NOMO-1 treated with dmso at 0.1 percent for 144 hours (cell line): Measurements from ENCODE around the gene MSRB1.
A peak's percentile ranks its signal among the peaks of the same experiment; 100 is the strongest.

Experiments
- DNase-seq: peaks from one replicate; lab custom pipeline; 2025; ENCODE audit not compliant: unreplicated experiment; lab: John Stamatoyannopoulos, UW

The MSRB1 gene

DNA sequence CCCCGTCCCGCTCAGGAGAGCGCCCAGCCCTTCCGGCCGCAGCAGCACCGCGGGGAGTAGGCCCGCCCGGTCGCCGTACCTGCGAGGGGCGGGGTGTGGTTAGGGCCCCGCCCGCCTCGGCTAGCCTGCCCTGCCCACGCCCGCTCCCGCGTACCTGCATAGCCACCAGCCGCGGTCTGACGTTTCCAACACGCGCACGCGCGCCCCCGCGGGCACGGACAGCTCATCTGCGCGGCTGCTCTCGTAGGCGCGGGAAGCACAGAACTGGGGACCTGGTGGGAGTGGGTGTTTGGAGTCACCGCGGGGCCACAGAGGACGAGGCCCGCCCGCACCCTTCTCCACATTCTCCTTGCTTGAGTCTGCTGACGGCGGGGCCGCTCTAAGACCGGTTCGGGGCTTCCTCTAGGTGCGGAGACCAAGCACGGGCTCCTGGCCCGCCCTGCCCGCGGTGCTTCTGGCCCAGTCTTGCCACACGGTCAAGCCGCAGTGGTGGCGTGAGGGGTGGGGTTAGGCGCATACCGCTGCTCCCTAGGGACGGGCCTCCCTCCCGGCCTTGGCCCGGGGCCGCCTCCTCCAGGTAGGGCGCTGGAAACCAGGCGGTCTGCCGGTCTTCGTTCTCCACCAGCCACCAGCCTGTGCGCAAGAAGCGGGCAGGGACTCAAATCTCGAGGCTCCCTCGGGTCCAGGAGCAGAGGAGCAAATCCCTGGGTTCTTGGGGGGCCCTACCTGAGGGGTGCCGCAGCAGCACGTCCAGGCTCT lies 36.5 kb upstream of the MSRB1 start:
- DNase-seq, result no peak

- DNase-seq, result no peak
These were observed 35.6 kb upstream of the MSRB1 start for GRCh38 chr16:1978476-1979120.

DNA sequence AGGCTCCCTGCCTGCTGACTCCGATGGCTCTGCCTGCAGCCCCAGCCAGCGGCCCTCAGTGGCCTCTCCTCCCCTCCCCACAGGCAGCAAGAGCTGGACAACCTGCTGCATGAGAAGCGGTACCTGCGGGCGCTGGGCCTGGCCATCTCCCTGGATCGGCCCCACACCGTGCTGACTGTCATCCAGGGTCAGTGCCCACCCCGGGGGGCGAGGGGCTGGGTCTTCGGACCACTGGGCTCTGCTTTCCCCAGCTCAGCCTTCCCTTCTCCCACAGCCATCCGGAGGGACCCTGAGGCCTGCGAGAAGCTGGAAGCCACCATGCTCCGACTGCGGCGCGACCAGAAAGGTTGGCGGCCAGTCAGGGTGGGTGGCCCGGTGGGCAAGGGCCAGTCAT lies 34.9 kb upstream of the MSRB1 start:
- no peak for DNase-seq

DNA sequence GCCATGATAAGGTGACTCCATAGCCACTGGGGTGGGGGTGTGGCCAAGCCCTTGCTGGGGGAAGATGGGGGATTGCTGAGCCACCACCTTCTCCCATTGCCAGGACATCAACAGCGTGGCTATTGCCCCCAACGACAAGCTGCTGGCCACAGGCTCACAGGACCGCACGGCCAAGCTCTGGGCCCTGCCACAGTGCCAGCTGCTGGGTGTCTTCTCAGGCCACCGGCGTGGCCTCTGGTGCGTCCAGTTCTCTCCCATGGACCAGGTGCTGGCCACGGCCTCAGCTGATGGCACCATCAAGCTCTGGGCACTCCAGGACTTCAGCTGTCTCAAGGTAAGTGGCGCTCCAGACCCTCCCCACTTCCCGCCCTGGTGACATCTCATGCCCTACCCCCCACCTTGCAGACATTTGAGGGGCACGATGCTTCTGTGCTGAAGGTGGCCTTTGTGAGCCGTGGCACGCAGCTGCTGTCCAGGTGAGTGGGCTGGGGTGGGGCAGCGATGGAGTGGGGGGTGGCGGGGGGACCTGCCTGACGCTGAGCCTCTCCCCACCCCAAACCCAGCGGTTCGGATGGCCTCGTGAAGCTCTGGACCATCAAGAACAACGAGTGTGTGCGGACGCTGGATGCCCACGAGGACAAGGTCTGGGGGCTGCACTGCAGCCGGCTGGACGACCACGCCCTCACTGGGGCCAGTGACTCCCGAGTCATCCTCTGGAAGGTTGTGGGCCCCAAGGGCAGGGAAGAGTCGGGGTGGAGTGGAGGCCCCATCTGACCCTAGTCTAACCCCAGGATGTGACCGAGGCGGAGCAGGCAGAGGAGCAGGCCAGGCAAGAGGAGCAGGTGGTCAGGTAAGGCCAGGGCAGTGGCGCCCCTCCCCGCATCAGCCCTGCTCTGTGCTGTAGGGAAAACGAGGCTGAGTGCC lies 34.2 kb upstream of the MSRB1 start:
- no peak for DNase-seq

DNA sequence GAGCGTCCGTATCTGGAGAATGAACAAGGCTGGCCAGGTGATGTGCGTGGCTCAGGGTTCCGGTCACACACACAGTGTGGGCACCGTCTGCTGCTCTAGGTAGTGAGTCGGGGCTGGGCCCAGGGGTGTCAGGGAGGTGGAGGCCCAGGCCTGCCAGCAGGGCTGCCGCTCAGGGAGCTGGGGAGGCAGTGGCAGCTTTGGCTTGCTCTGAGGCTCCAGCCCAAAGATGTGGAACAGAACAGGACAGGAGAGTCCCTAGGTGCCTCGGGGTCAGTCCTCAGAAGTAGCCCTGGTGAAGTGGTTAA lies 33.2 kb upstream of the MSRB1 start:
- no peak for DNase-seq

DNA sequence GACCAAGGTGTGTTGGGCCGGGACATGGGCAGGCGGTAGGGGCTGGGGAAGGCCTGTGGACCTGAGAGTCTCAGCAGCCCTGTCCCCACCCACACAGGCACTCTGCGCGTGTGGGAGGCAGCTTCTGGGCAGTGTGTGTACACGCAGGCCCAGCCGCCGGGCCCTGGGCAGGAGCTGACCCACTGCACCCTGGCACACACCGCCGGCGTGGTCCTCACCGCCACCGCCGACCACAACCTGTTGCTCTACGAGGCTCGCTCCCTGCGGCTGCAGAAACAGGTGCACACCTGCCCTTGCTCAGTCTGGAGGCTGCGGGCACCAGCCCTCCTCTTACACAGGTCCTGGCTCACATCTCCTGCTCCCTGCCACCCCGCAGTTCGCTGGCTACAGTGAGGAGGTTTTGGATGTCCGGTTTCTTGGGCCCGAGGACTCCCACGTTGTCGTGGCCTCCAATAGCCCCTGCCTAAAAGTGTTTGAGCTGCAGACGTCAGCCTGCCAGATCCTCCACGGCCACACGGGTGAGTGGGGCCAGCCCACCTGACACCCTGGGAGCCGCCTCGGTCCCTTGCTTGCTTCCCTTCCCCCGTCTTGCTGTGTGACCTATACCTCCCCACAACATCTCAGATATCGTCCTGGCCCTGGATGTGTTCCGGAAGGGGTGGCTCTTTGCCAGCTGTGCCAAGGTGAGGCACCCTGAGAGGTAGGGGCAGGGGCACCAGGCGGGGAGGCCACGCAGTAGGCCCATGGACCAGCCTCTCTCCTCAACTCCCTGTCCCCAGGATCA lies 32.6 kb upstream of the MSRB1 start:
- DNase-seq, result no peak

DNA sequence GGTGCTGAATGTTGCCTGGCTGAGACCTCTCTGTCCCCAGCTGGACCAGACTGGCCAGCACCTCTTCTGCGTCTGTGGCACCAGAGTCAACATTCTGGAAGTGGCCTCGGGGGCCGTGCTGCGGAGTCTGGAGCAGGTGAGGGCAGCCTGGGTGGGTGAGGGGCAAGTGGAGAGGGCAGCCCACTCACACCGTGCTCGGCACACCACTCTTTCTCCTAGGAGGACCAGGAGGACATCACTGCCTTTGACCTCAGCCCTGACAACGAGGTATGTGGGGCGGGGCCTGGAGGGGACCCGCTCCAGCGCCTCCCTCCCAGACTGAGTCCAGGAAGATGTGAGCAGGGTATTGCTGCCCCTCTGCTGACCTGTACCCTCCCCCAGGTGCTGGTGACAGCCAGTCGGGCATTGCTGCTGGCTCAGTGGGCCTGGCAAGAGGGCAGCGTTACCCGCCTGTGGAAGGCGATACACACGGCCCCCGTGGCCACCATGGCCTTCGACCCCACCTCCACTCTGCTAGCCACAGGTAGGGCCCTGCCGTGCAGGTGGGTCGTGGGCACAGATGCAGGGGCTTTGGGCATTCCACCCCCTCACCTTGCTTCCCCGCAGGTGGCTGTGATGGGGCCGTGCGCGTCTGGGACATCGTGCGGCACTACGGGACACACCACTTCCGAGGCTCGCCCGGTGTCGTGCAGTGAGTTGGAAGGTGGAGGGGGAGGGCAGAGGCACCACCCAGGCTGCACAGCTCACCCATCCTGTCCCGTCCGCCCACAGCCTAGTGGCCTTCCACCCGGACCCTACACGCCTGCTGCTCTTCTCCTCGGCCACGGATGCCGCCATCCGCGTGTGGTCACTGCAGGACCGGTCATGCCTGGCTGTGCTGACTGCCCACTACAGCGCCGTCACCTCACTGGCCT lies 31.4 kb upstream of the MSRB1 start:
- no peak for DNase-seq

DNA sequence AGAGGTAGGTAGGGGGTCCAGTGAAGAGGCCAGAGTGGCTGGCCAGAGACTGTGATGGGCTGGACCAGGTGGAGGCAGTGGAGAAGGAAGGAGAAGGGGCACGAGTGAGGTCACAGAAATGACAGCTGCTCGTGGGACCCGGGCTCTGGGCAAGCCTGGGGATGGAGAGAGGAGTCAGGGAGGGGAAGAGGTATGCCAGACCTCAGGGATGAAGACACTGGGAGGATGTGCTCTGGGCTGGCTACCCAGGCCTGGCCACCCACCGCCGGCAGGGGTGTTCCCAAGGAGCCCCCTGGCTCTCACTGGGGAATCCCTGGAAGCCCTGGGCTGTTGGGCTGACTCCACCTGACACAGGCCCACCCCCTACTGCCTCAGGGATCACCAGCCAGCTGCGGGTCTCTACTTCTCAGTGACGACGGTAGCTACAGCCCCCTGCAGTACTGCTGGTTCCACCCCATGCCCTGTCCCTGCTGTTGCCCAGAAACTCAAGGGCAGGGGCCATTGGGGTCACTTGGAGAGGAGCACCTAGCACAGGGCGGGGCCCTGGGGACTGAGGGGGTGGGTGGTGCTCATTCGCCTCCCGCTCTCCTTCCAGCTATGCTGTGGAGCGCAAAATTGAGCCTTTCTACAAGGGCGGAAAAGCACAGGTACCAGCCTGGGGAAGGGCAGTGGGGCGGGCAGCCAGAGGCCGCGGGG lies 30.6 kb upstream of the MSRB1 start:
- DNase-seq, result no peak

GRCh38 chr16:1972490-1972877 lies 29.5 kb upstream of the MSRB1 start:
- no peak for DNase-seq

- peak; percentile 95 for DNase-seq
These were observed 28.9 kb upstream of the MSRB1 start, which contains the start of gene TBL3 for GRCh38 chr16:1971796-1972489. Gene TBL3, plus strand, starts transcription at chr16:1972053. Its CDS starts 112 bp downstream, at chr16:1972165.

DNA sequence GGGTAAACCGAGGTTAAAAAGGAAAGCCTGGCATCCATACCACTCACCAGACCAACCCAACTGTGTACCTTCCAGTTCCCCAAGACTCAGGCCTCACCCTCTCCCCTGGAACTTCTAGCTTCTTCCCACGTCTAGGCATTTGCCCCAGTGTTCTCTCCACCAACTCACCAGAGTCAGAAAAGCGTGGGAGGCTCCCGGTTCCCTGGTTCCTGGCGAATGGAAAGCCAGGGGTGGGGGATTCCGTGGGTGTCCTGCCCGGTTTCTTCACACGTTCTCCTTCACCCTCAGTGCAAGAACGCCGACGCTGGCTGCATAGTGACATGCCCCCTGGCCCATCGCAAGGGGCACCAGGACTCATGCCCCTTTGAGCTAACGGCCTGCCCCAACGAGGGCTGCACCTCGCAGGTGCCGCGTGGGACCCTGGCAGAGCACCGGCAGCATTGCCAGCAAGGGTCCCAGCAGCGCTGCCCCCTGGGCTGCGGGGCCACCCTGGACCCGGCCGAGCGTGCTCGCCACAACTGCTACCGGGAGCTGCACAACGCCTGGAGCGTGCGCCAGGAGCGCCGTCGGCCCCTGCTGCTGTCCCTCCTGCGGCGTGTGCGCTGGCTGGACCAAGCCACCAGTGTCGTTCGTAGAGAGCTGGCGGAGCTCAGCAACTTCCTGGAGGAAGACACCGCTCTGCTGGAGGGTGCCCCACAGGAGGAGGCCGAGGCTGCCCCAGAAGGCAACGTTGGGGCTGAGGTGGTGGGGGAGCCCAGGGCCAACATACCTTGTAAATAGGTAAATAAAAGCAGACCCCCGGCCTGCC lies 25.4 kb upstream of the MSRB1 start:
- no peak for DNase-seq

GRCh38 chr16:1966460-1966859 lies 23.5 kb upstream of the MSRB1 start, which contains the start of gene RNF151:
Gene RNF151, plus strand, starts transcription at chr16:1966856. Its CDS starts 26 bp downstream, at chr16:1966882.
- DNase-seq, result no peak

GRCh38 chr16:1965396-1966001 lies 22.5 kb upstream of the MSRB1 start:
- no peak for DNase-seq

DNA sequence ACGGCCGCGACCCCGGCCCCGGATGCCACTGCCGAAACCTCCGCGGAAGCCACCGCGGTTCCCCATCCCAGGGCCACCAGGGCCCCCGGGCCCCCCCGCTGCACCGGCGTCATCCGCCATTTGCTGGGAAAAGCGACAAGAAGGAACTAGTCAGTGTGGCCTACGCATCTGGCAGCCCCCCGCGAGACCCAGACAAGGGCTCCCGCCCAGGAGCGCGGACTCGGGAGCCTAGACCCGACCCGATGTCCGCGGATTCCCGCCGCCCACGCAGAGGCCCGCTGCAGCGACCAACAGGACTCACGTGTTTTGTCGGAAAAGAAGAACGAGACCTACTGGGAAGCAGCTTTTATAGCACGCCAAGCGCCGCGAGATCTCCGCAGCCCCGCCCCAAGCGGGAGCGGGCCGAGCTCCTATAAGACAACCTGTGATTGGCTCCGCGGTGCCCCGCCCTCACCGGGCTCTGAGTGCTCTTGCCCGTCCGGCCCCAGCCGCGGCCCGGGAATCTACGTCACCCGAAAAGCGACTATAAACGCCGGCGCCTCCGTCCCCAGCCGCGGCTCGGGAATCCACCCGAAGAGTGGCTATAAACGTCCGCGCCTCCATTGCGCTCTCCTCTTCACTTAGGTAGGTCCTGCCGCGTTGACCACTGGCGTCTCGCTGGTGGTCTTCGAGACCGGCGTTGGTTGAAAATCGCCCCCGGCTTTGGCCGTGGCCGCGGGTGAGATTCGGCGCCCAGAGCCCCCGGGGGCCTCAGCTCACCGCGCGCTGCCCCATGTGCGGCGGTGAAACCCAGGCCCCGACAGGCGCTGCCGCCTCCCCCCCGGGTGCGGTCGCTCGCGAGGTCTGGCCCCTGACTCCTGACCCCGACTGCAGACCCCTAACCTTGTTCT lies 21.8 kb upstream of the MSRB1 start, which contains the start of gene RPS2:
Gene RPS2 (minus strand): TSS at position 321 of the 890 bp plus-strand sequence. CDS start 201 bp downstream, at position 120.
- DNase-seq, result peak; percentile 99

GRCh38 chr16:1963806-1964505 lies 21.0 kb upstream of the MSRB1 start:
- no peak for DNase-seq
